Thymus (tissue), 11 donors: ENCODE measurements around the gene PROCA1. TPM values are rescaled to one million over a fixed set of nuclear protein-coding genes. Genes with fewer than 3 reads are reported as not detected.

Experiments used
- DNase-seq, 9 donors: peaks; one replicate each; pipeline ENCODE4 v3.0.0-alpha.2; 2013; ENCODE audit warnings: low spot score in 9 of 9, low read depth in 6 of 9, missing footprints in 1 of 9
- H3K27ac ChIP-seq, 2 donors: one replicate each; pipeline ENCODE4 v1.5.1; 2013; ENCODE audit warnings: control low read depth in 1 of 2, low read depth in 1 of 2, low read length in 1 of 2, mild to moderate bottlenecking in 1 of 2, moderate library complexity in 1 of 2
- H3K27me3 ChIP-seq, 2 donors: one replicate each; pipeline ENCODE4 v1.5.1; 2013; ENCODE audit warnings: low read length in 1 of 2; ENCODE audit not compliant: control insufficient read depth in 2 of 2, insufficient read depth in 1 of 2
- H3K36me3 ChIP-seq, 2 donors: one replicate each; pipeline ENCODE4 v1.5.1; 2013; ENCODE audit warnings: low read length in 1 of 2, mild to moderate bottlenecking in 1 of 2, moderate library complexity in 1 of 2; ENCODE audit not compliant: control insufficient read depth in 2 of 2, insufficient read depth in 2 of 2
- H3K4me1 ChIP-seq, 2 donors: one replicate each; pipeline ENCODE4 v1.5.1; 2013; ENCODE audit warnings: low read length in 2 of 2; ENCODE audit not compliant: control insufficient read depth in 2 of 2, insufficient read depth in 2 of 2
- H3K4me3 ChIP-seq, 2 donors: one replicate each; pipeline ENCODE4 v1.5.1; 2013; ENCODE audit warnings: low read length in 2 of 2, control low read depth in 1 of 2, mild to moderate bottlenecking in 1 of 2
- H3K9me3 ChIP-seq, 2 donors: one replicate each; pipeline ENCODE4 v1.5.1; 2013; ENCODE audit warnings: low read length in 1 of 2, mild to moderate bottlenecking in 1 of 2; ENCODE audit not compliant: control insufficient read depth in 2 of 2, insufficient read depth in 1 of 2
- WGBS: extraction: QIAGEN DNeasy Blood & Tissue Kit; methylation state at CpG from one replicate; pipeline ENCODE4 v1.1.7; 2013; 5-methylcytosine and 5-hydroxymethylcytosine counted together
- polyA plus RNA-seq: library from polyadenylated mRNA; stranded (reverse); fragments of 200-250 nt; gene quantifications from one replicate; pipeline ENCODE4 v1.2.3, GENCODE V29; 2013
- total RNA-seq: library from RNA; stranded (reverse); fragments of 120-200 nt; gene quantifications from one replicate; pipeline ENCODE4 v1.2.4, GENCODE V29; 2013
- donor health status: healthy.

PROCA1 gene
- total and polyA plus RNA-seq, 2 donors, result 1.0 to 11.3 TPM

GRCh38 chr17:28704219-28704858 is 7.3 kb downstream of the PROCA1 start:
- DNase-seq, result no peak
- peaks cover 51 to 63% of the 10 kb centered on the region in 2 donors for H3K36me3 ChIP-seq
- no peaks in the 10 kb centered on the region for H3K9me3 ChIP-seq

GRCh38 chr17:28703552-28704218 is 8.0 kb downstream of the PROCA1 start:
- no peak overlapping the region for H3K27ac ChIP-seq
- 97% methylated on average over 16 of the region's 16 CpGs for WGBS
- H3K4me3 ChIP-seq, result no peak overlapping the region
- DNase-seq, result no peak
- H3K4me1 ChIP-seq, result no peaks in the 10 kb centered on the region
- H3K36me3 ChIP-seq, result peaks cover 57 to 69% of the 10 kb centered on the region in 2 donors
- no peaks in the 10 kb centered on the region for H3K9me3 ChIP-seq
- H3K27me3 ChIP-seq, result no peaks in the 10 kb centered on the region

More at GRCh38 chr17:28704219-28704858, 7.3 kb downstream of the PROCA1 start:
- H3K27ac ChIP-seq, result no peak overlapping the region
- no peak overlapping the region for H3K4me3 ChIP-seq
- no peaks in the 10 kb centered on the region for H3K4me1 ChIP-seq
- H3K27me3 ChIP-seq, result no peaks in the 10 kb centered on the region
- 98% methylated on average over 14 of the region's 14 CpGs for WGBS

GRCh38 chr17:28702752-28703150 is 8.9 kb downstream of the PROCA1 start:
- H3K4me1 ChIP-seq, result no peaks in the 10 kb centered on the region
- H3K27me3 ChIP-seq, result no peaks in the 10 kb centered on the region
- 97% methylated on average over 3 of the region's 3 CpGs for WGBS
- no peaks in the 10 kb centered on the region for H3K9me3 ChIP-seq
- peaks cover 67 to 79% of the 10 kb centered on the region in 2 donors for H3K36me3 ChIP-seq
- DNase-seq, result no peak
- no peak overlapping the region for H3K4me3 ChIP-seq
- H3K27ac ChIP-seq, result no peak overlapping the region

GRCh38 chr17:28702026-28702751 is 9.5 kb downstream of the PROCA1 start:
- Histone ChIP-seq H3K27me3 (no peaks in the 10 kb centered on the region), H3K27ac (no peak overlapping the region), H3K9me3 (no peaks in the 10 kb centered on the region), H3K4me1 (no peaks in the 10 kb centered on the region), H3K4me3 (no peak overlapping the region), H3K36me3 (peaks cover 72 to 83% of the 10 kb centered on the region in 2 donors)
- WGBS, result 96% methylated on average over 10 of the region's 10 CpGs
- DNase-seq, result no peak

GRCh38 chr17:28700830-28701492 is 10.7 kb downstream of the PROCA1 start:
- WGBS, result 98% methylated on average over 10 of the region's 10 CpGs
- Histone ChIP-seq H3K27ac (no peak overlapping the region), H3K27me3 (no peaks in the 10 kb centered on the region), H3K36me3 (peaks cover 85 to 91% of the 10 kb centered on the region in 2 donors), H3K4me1 (no peaks in the 10 kb centered on the region), H3K4me3 (no peak overlapping the region), H3K9me3 (no peaks in the 10 kb centered on the region)
- no peak for DNase-seq

- 96% methylated on average over 8 of the region's 8 CpGs for WGBS
- H3K27ac ChIP-seq, result no peak overlapping the region
- no peak overlapping the region for H3K4me3 ChIP-seq
- no peaks in the 10 kb centered on the region for H3K4me1 ChIP-seq
- peaks cover 91 to 93% of the 10 kb centered on the region in 2 donors for H3K36me3 ChIP-seq
- no peak for DNase-seq
- no peaks in the 10 kb centered on the region for H3K27me3 ChIP-seq
- no peaks in the 10 kb centered on the region for H3K9me3 ChIP-seq
Observed at GRCh38 chr17:28700278-28700677, 11.4 kb downstream of the PROCA1 start.

GRCh38 chr17:28698253-28698941 is 13.3 kb downstream of the PROCA1 start:
- WGBS, result 97% methylated on average over 6 of the region's 6 CpGs
- no peaks in the 10 kb centered on the region for H3K9me3 ChIP-seq
- H3K27ac ChIP-seq, result no peak overlapping the region
- peaks cover 98 to 99% of the 10 kb centered on the region in 2 donors for H3K36me3 ChIP-seq
- DNase-seq, result no peak
- no peaks in the 10 kb centered on the region for H3K27me3 ChIP-seq
- no peak overlapping the region for H3K4me3 ChIP-seq
- H3K4me1 ChIP-seq, result no peaks in the 10 kb centered on the region

GRCh38 chr17:28693869-28694268 is 17.8 kb downstream of the PROCA1 start:
- no peaks in the 10 kb centered on the region for H3K27me3 ChIP-seq

More at GRCh38 chr17:28693869-28694268, 17.8 kb downstream of the PROCA1 start:
- no peaks in the 10 kb centered on the region for H3K9me3 ChIP-seq
- H3K4me3 ChIP-seq, result no peak overlapping the region
- 98% methylated on average over 1 of the region's 1 CpG for WGBS
- no peak for DNase-seq
- H3K36me3 ChIP-seq, result peaks cover 83 to 85% of the 10 kb centered on the region in 2 donors
- H3K27ac ChIP-seq, result no peak overlapping the region
- H3K4me1 ChIP-seq, result no peaks in the 10 kb centered on the region
